Measurements from ENCODE around the gene PDE5A.
A peak's percentile ranks its signal among the peaks of the same experiment; 100 is the strongest.
"Not testable (repeated sequence)": the region's sequence is repeated elsewhere in the genome, so short reads cannot be mapped to it uniquely, and the experiment has no call there.

PDE5A gene

DNA sequence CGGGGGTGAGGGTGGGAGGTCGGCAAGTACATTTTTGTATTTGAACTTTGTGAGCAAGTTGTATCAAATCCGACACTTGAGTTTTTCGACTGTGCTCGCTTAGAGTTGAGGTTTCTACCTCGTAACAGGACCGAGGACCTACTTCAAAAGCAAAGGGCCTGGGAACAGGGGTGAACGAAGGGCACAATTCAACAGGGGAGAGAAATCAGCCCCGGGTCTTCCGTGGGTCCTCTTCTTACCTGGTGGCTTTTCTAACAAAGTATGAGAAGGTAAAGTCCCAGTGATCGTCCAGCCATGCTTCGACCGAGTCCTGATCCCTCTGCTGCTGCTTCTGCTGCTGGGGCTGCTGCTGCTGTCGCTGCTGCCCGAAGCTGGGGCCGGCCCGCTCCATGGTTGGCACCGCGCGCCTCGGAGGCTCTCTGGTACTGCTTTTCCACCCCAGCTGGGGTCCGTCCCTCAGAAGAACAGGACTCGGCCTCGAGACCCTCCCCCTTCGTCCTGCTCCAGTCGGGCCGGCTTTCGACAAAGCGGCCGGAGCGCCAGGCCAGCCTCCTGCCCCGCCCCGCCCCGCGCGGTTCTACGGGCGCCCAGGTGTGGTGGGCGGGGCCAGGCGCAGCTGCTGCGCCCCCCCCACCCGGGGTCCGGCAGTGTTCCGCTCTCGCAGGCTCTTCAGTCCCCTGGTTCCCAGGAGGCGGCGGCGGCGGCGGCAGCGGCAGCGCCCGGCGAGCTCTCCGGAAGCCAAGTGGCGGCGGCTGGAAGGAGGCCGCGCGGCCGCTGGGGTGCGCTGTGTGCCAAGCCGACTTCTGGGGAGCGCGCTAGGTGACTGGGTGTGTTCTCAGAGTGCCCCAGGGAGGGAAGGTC is at the start of gene PDE5A:
PDE5A (minus strand) TSS at position 524 of the 861 bp plus-strand sequence; CDS start at position 391, 133 bp downstream.
- peak; percentile 90 for DNase-seq

DNA sequence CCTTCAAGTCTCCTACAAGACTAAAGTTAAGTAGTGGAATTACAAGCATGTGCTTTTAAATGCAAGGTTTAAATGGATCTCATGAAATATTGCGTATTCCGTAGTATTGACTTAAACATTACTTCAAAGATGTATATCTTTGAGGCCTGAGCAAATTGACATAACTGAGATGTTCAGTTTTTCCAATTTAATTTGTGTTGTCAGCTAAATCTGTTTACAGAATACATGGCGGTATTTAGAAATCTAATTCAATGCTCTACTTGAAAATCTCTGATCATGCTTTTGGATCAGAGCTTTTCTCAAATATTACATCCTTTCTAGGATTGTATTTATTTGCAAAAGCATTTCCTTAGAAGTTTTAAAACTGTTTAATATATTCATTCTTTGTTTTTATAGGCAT is 47.5 kb upstream of the PDE5A start:
- no peak for DNase-seq

- no peak for DNase-seq
Observed at GRCh38 chr4:119675391-119675790, 46.8 kb upstream of the PDE5A start.

- no peak for DNase-seq
Observed at GRCh38 chr4:119672938-119673337, 44.3 kb upstream of the PDE5A start.

DNA sequence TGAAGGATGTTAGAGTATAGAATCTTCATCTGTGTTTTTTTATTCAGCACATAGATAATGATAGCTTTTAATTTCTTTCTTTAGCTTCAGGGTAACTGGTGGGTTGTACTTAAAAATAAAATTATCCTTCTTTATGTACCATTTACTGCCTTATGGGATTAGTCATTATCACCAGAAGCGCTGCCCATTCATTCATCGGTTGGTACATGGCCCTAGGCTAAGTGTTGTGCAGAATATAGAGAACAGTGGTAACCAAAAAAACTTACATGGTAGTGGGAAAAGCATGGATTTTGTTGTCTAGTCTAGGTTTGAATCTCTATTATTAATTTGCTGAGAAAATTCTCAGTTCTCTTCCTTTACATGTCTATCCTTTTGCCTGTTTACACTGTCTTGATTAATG is 43.5 kb upstream of the PDE5A start:
- no peak for DNase-seq

DNA sequence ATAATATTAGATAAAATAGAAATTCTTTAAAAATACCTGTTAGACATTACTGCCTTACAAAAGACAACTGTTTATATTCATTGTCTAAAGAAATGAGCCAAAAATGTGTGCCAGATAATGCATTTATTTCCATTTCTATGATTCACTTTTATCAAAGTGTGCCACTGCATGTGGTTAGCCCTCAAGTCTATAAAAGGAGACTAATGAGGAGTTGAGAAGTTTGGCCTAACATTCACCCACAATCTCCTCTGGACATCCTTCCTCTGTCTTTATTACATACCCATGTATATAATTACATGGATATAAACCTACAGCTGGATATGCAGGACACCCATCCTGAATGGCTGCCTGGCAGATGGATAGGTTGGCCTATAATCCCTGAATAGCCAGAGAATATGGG is 42.6 kb upstream of the PDE5A start:
- DNase-seq: no peak

- DNase-seq: no peak
Observed at GRCh38 chr4:119667802-119668201, 39.2 kb upstream of the PDE5A start.

GRCh38 chr4:119666653-119667091 is 38.1 kb upstream of the PDE5A start:
- DNase-seq: no peak

GRCh38 chr4:119665752-119666151 is 37.1 kb upstream of the PDE5A start:
- DNase-seq: no peak

GRCh38 chr4:119664168-119664907 is 35.7 kb upstream of the PDE5A start:
- no peak for DNase-seq

DNA sequence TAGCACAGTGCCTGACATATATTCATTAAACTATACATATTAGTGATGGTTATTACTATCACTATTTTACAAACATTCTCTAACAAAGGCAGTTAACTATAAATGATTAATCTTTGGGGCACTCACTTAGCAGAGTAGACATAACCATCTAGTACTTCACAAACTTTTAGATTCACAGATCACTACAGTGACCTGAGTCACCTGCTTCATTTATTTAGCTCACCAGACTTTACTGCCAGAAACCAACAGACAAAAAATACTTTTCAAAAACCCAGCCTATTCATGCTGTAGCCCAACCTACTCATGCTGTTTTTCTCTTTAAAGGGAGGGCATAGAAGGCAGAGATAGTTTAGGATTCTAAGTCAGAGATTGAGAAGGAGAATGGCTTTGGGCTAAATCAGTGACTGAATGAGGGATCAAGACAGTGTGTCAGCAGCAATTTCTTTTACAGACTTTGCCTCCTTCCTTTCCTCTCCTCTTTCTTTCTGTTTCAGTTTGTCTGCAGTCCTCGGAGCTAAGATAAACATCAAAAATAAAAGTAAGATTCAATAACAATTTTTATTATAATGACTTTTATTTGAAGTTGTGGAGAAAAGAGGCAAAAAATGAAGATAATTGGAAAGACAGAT is 34.7 kb upstream of the PDE5A start:
- DNase-seq: no peak

DNA sequence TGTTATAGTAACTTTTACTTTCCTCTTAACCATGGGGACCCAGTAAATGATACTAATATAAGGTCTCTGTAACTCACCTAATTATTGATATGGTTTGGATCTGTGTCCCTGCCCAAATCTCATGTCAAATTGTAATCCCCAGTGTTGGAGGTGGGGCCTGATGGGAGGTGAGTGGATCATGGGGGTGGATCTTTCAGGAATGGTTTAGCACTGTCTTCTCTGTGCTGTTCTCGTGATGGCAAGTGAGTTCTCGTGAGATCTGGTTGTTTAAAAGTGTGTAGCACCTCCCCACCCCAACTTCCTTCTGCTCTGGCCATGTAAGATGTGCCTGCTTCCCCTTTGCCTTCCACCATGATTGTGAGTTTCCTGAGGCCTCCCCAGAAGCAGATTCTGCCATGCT is 34.0 kb upstream of the PDE5A start:
- DNase-seq: not testable (repeated sequence)

- DNase-seq: no peak
Observed at GRCh38 chr4:119661231-119661630, 32.6 kb upstream of the PDE5A start.

DNA sequence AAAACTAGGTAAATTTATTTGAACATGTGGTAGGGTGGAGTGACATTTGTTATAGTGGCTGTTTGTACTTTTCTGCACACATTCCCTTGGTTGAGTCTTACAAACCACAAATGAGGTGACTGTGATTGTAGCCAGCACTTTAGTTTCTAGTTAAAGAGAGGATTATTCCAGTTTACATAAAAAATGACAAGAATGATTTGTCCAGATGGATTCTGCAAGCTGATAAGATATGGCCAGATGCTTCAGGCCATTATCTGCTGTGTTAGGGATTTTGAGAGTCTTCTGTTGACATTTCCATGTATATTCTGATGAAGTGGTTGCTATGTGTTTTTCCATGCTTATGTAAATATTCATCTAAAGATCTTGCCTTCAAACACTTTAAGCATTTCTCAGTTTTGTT is 31.0 kb upstream of the PDE5A start:
- no peak for DNase-seq

DNA sequence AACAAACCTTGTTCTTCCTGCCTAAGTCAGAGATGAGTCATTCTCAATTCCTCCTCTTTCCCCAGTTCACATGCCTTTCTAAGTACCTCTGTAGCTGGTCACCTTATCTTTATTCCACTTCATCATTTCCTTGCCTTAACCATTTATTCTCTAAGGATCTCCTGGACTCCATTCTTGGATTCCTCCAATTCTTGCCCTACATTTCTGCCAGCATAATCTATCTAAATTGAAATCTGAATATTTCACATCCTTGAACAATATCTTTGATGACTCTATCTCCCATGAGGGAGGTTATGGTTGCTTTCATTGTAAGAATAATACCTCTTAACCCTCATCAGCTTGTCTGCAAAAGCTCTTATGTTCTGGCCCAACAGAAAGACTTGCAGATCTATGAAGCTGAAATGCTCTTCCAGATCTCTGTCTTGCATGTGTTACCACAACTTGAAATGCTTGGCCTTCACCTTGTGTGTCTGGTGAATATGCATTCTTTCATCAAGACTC is 28.6 kb upstream of the PDE5A start:
- no peak for DNase-seq

- DNase-seq: no peak
Observed at GRCh38 chr4:119656342-119656741, 27.7 kb upstream of the PDE5A start.

DNA sequence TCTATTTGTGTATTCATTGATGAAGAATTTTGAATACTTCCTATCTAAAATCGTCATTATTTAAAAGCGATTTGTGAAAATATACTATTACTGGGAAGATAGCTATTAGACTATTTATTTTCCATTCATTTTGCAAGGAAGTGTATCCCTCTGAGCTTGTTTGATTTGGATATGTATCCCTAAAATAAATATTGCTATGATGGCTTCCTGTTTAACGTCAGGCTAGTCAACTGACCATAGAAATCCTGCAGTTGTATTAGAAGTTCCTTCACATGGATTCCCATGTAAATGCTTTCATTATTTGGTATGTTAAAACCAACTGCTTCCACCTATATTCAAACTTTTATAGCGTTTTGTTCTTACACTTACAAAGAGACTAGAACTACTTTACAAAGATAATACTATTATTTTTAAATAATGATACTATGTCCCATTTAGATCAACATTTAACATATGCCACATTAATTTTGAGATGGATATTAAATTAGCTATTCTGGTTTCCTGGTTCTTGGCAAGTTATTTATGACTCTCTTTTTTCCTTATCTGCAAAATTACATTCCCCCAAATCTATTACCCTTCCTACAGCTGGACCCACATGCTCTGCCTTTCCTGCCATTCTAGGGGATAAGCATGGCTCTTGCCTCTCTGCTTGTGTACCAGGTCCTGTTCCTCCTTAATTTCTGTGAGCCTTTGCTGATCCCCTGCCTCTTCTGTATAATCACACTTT is 26.7 kb upstream of the PDE5A start:
- DNase-seq: no peak

DNA sequence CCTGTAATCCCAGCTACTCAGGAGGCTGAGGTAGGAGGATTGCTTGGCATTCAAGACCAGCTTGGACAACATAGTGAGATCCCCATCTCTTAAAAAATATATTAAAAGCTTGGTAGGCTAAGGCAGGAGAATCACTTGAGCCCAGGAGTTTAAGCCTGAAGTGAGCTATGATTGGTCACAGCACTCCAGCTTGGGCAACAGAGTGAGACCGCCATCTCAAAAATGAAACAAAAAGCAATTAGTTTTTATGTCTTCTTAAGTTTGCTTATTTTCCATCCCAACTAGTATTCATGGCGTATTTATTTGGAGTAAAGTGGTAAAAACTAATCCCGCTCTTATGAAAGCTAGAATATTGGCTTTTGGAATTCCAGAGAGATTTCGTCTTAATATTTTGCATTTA is 25.4 kb upstream of the PDE5A start:
- DNase-seq: no peak

- no peak for DNase-seq
Observed at GRCh38 chr4:119652998-119653397, 24.4 kb upstream of the PDE5A start.

DNA sequence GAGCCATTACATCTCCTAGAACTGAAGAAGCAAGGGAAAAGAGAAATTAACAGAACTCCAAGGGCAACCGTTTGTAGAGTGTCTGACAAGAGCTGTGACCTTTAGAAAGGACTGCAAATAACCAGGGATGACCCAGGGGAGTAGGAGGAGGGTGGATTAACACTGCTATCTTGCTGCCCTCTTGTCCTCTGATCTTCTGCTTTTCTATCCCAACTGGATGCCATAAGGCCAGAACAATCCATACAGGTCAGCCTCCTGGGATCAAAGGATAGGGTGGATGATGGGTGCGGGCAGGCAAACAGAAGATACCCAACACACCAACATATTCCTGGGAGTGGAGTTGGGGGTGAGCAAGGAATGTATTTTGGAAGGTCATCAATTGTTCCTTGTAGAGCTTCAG is 19.8 kb upstream of the PDE5A start:
- DNase-seq: no peak

- DNase-seq: no peak
Observed at GRCh38 chr4:119647558-119647957, 19.0 kb upstream of the PDE5A start.

- DNase-seq: peak; percentile 91
Observed at GRCh38 chr4:119646347-119647071, 17.9 kb upstream of the PDE5A start.

Measured in femur (tissue), 1 donor.